ENCODE measurements around the gene MAFB.

Gene MAFB

GRCh38 chr20:40652441-40652987, 36.5 kb downstream of the MAFB start:
- DNase-seq, result no peak

GRCh38 chr20:40651151-40651550, 37.9 kb downstream of the MAFB start:
- DNase-seq, result no peak

- DNase-seq, result no peak
These were observed 38.3 kb downstream of the MAFB start for GRCh38 chr20:40650707-40651106.

- no peak for DNase-seq
These were observed 40.6 kb downstream of the MAFB start for GRCh38 chr20:40648210-40649072.

- DNase-seq, result no peak
These were observed 42.2 kb downstream of the MAFB start for GRCh38 chr20:40646813-40647212.

- DNase-seq, result no peak
These were observed 42.7 kb downstream of the MAFB start for GRCh38 chr20:40646361-40646760.

- no peak for DNase-seq
These were observed 44.2 kb downstream of the MAFB start for GRCh38 chr20:40644863-40645262.

- no peak for DNase-seq
These were observed 45.1 kb downstream of the MAFB start for GRCh38 chr20:40643891-40644290.

GRCh38 chr20:40641809-40642208, 47.2 kb downstream of the MAFB start:
- DNase-seq, result no peak

- no peak for DNase-seq
These were observed 47.8 kb downstream of the MAFB start for GRCh38 chr20:40641202-40641601.

GRCh38 chr20:40640667-40641066, 48.4 kb downstream of the MAFB start:
- no peak for DNase-seq

GRCh38 chr20:40639676-40640355, 49.2 kb downstream of the MAFB start:
- DNase-seq, result no peak

- DNase-seq, result no peak
These were observed 49.9 kb downstream of the MAFB start for GRCh38 chr20:40639132-40639531.

GRCh38 chr20:40638414-40638813, 50.6 kb downstream of the MAFB start:
- no peak for DNase-seq

- no peak for DNase-seq
These were observed 51.9 kb downstream of the MAFB start for GRCh38 chr20:40637176-40637575.

- DNase-seq, result no peak
These were observed 52.5 kb downstream of the MAFB start for GRCh38 chr20:40636486-40636885.

GRCh38 chr20:40635971-40636370, 53.1 kb downstream of the MAFB start:
- no peak for DNase-seq
